Activated T-helper 1 cell treated with anti-CD3 and anti-CD28 coated beads, Interleukin-2, amount 50 U/mL, for 16 hours (primary cell): Measurements from ENCODE around the gene RETN.
A peak's percentile ranks its signal among the peaks of the same experiment; 100 is the strongest.

ENCODE experiments used
- DNase-seq, 2 donors: peaks; one replicate each; pipeline ENCODE4 v3.0.0-alpha.2; 2020; ENCODE audit warnings: low read depth in 1 of 2, low spot score in 1 of 2

Gene RETN

GRCh38 chr19:7657131-7657751, 11.6 kb upstream of the RETN start:
- DNase-seq, result no peak

GRCh38 chr19:7658219-7658686, 10.6 kb upstream of the RETN start:
- DNase-seq, result no peak

- DNase-seq, result no peak
Measured at GRCh38 chr19:7661744-7662538, 6.9 kb upstream of the RETN start.

DNA sequence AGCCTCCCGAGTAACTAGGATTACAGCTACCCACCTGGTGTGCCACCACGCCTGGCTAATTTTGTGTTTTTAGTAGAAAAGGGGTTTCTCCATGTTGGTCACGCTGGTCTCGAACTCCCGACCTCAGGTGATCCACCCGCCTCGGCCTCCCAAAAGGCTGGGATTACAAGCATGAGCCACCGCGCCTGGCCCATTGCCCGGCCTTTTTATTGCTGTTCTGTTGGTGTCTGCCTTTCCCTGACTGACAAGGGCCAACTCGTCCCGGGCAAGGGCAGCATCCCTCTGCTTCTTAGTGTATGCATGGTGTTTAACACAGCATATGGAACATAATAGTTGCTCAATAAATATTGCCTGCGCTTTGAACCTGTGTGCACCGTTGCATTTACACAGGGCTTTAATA, 6.2 kb upstream of the RETN start:
- DNase-seq, result no peak

DNA sequence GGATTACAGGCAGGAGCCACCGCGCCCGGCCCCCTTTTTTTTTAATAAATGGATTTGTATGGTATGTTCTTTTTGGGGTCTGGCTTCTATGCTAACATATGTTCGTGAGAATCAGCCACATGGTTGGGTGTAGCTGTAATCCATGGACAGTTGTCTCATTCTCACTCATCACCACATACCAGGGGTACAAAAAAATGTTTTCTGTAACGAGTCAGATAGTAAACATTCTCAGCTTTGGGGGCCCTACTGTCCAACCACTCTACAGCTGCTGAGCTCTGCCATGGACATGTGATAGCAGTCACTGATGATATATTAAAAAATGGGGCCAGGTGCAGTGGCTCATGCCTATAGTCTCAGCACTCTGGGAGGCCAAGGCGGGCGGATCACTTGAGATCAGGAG, 5.1 kb upstream of the RETN start:
- DNase-seq, result no peak

- DNase-seq, result no peak
Measured at GRCh38 chr19:7665076-7665475, 3.8 kb upstream of the RETN start.

GRCh38 chr19:7669641-7670040, 792 bp downstream of the RETN start:
- no peak for DNase-seq

- no peak for DNase-seq
Measured at GRCh38 chr19:7670150-7670783, 1.4 kb downstream of the RETN start.

- no peak for DNase-seq
Measured at GRCh38 chr19:7670790-7671189, 1.9 kb downstream of the RETN start.

- DNase-seq, result no peak
Measured at GRCh38 chr19:7672522-7672921, 3.7 kb downstream of the RETN start.

DNA sequence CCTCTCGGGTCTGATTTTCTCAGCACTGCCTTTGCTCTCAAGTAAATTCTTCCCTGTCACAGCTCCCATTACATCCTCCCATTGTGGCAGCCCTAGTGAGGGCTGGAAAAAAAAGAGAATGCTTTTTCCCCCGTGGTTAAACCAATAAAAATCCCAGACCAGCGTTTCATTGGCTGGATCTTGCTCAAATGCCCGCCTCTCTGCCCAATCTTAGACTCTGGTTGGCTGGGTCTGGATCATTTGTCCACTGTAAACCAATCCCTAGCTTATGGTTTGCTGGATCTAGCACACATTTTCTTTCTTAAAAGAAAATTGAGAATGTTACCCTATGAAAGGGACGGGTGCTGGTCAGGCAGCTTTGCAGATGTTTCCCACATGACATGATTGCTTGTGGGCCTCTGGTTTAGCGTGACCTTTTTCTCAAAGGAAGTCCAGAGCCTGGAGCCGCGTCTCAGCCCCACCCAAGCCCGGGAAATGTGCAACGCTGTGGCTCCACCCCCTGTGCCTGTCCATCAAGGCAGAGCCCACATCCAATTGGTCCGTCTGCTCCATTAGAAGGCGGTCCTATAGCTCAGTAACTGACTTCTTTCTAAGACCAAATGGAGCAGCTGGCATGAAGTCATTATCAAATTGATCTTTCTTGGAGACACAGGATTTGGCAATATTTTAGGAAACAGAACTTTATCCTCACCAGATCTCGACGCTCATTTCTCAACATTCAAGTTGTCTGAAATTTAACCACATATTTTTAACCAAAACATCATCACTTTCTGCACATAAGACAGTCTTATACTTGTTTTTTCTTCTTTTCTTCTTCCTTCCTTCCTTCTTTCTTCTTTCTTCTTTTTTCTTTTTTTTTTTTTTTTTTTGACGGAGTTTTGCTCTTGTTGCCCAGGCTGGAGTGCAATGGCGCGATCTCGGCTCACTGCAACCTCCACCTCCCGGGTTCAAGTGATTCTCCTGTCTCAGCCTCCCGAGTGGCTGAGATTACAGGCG, 5.5 kb downstream of the RETN start:
- DNase-seq, result no peak

DNA sequence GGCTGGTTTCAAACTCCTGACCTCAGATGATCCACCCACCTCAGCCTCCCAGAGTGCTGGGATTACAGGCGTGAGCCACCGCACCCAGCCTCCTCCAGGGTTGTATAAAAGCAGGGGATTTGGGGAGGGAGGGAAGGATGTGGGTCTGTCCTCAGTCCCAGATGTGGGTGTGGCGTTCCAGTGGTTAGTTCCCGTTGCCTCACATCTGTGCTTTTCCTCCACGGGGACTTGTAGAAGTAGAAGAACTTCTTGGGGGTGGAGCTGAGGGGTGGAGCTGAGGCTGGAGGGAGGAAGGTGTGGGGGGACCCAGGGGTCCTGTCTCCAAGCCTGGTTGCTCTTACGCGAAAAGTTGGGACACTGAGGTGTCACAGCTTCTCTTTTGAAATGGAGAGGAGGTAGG, 7.5 kb downstream of the RETN start:
- DNase-seq, result no peak

GRCh38 chr19:7676854-7677253, 8.0 kb downstream of the RETN start, which contains the start of gene MCEMP1:
TSS of gene MCEMP1 (plus strand) at chr19:7677090. CDS start at chr19:7677121, 31 bp downstream.
- no peak for DNase-seq

DNA sequence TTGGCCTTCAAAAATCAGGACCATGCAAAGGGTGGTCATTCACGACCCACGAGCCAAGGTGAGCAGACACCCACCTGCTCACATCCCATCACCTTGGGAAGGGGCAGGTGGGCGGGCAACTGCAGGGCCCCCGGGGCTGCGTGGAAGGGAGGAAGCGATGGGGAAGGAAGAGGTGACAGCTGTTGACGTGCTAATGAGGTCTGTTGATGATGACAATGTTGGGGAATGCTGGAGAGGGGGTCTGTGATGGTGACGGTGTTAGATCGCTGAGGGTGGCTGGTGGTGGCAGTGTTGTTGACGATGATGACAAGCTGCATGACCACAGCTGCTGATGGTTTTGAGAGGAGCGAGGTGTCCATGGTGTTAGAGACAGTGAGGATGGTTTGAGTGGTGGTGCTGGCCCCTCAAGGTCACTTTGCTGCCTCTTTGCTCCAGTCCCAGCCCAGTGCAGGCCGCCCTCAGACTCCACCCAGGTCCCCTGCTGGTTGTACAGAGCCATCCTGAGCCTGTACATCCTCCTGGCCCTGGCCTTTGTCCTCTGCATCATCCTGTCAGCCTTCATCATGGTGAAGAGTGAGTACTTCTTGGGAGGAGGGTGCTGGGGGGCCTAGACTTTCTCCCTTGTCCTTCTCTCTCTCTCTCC, 8.9 kb downstream of the RETN start:
- no peak for DNase-seq

GRCh38 chr19:7678971-7679751, 10.3 kb downstream of the RETN start:
- DNase-seq, result peak; percentile 44 to 55

DNA sequence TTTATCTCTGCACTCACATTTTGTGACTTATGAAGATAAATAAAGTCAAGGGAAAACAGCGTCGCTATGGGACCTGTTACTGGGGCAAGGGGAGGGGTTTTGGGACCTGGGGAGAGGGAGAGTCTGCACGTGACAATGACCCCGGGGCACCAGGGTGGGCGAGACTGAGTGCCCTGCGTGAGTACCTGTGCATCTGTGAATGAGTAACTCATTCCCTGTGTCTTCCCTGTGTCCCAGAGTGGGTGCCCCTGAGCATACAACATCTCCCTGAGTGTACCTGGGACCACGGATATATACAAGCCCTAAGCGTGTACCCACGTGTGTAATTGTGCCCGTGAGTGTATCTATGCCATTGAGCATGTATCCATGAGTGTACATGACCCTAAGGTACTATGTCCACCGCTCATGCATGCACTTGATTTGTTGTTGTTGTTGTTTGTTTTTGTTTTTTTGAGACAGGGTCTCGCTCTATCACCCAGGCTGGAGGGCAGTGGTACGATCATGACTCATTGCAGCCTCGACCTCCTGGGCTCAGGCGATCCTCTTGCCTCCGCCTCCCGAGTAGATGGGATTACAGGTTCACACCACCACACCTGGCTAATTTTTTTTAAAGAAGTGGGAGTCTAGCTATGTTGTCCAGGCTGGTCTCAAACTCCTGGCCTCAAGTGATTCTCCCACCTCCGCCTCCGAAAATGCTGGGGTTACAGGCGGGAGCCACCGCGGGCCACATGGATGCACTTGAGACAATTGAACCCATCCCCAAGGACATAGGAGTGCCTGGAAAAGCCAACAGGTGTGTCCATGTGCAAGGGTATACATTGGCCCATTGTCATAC, 11.1 kb downstream of the RETN start:
- no peak for DNase-seq

DNA sequence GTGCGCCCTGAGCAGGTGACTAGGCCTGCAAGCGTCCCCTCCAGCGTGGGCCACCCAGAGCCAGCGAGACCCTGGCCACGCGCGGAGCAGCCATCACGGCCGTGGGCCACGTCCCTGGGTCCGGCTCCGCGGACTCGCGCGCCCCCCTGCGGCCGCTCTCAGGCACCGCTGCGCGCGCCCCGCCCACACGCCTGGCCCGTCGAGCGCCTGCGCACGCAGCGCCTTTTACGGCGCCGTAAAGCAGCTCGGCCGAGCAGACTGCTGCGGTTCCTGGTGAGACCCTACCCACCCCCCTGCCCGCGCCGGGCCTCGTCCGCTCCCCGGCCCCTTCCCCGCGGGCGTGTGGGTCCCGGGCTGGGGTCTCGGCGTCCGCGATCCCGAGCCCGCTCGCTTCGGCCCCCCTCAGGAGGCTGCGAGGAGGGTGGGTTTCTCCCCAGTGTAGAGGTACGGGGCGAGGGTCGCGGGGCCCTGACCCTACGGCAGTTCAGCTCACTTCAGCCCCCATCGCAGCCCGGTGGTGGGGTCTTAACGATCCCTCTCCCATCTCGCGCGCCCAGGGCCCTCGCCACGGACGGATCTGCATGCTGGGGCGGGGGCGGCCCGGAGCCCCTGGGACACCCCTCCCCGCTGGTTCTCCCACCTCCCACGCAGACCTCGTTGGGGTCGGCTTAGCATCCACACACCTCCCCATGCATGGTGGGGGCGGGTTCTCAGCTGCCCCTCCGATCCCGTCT, 11.9 kb downstream of the RETN start, which contains the start of gene TRAPPC5:
TRAPPC5 (plus strand) TSS at position 228 of the 734 bp plus-strand sequence. CDS start 1,421 bp downstream, outside the sequence.
- DNase-seq, result peak; percentile 70 to 84
